ENCODE data around the gene TXNL4A.
"Not testable (repeated sequence)": the region's sequence is repeated elsewhere in the genome, so short reads cannot be mapped to it uniquely, and the experiment has no call there.

DNA sequence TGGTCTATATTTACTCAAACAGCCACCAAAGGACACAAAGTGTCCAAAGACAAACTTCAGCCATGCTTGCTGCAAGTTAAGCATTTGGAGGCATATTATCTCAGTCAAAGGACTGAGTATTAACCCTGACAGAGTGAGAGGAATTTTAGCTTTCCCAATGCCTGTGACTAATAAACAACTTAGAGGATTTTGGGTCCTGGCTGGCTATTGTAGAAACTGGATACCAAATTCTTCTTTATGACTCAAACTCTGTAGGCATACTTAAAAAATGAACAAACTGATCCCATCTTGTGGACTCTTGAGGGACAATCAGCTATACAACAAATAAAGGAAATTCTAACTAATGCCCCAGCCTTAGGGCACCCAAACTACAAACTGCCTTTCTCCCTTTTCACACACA, 39.4 kb upstream of the TXNL4A start:
- TF ChIP-seq, protein P1, sequence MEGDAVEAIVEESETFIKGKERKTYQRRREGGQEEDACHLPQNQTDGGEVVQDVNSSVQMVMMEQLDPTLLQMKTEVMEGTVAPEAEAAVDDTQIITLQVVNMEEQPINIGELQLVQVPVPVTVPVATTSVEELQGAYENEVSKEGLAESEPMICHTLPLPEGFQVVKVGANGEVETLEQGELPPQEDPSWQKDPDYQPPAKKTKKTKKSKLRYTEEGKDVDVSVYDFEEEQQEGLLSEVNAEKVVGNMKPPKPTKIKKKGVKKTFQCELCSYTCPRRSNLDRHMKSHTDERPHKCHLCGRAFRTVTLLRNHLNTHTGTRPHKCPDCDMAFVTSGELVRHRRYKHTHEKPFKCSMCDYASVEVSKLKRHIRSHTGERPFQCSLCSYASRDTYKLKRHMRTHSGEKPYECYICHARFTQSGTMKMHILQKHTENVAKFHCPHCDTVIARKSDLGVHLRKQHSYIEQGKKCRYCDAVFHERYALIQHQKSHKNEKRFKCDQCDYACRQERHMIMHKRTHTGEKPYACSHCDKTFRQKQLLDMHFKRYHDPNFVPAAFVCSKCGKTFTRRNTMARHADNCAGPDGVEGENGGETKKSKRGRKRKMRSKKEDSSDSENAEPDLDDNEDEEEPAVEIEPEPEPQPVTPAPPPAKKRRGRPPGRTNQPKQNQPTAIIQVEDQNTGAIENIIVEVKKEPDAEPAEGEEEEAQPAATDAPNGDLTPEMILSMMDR (conservative IDR thresholded peaks at IDR 0.05), result not testable (repeated sequence)
- TF ChIP-seq ZFX (IDR thresholded peaks at IDR 0.05), result not testable (repeated sequence)
